ENCODE data around the gene ARMC9.

ARMC9 gene

GRCh38 chr2:231336700-231337099 lies 138.3 kb downstream of the ARMC9 start:
- Histone ChIP-seq H3K4me3 (replicated peaks; ENCODE audit: low read depth, low read length) (no peak overlapping the region), H3K36me3 (ENCODE audit: control insufficient read depth, insufficient read depth, low read length) (no peaks in the 10 kb centered on the region), H3K27me3 (replicated peaks; ENCODE audit: control insufficient read depth, insufficient read depth, low read length) (no peaks in the 10 kb centered on the region)
- TF ChIP-seq CTCF (IDR thresholded peaks at IDR 0.05; ENCODE audit: insufficient read depth, low read length, poor library complexity, severe bottlenecking): no peak
- no peak for DNase-seq (ENCODE audit: extremely low read depth, insufficient read length)

GRCh38 chr2:231337807-231338759 lies 139.7 kb downstream of the ARMC9 start:
- no peak overlapping the region for H3K4me3 ChIP-seq (replicated peaks; ENCODE audit: low read depth, low read length)
- DNase-seq (ENCODE audit: extremely low read depth, insufficient read length): no peak
- H3K36me3 ChIP-seq (ENCODE audit: control insufficient read depth, insufficient read depth, low read length): no peaks in the 10 kb centered on the region
- no peak for TF ChIP-seq CTCF (IDR thresholded peaks at IDR 0.05; ENCODE audit: insufficient read depth, low read length, poor library complexity, severe bottlenecking)
- H3K27me3 ChIP-seq (replicated peaks; ENCODE audit: control insufficient read depth, insufficient read depth, low read length): no peaks in the 10 kb centered on the region

- no peak for DNase-seq (ENCODE audit: extremely low read depth, insufficient read length)
- no peak for TF ChIP-seq CTCF (IDR thresholded peaks at IDR 0.05; ENCODE audit: insufficient read depth, low read length, poor library complexity, severe bottlenecking)
- H3K36me3 ChIP-seq (ENCODE audit: control insufficient read depth, insufficient read depth, low read length): no peaks in the 10 kb centered on the region
- no peak overlapping the region for H3K4me3 ChIP-seq (replicated peaks; ENCODE audit: low read depth, low read length)
- H3K27me3 ChIP-seq (replicated peaks; ENCODE audit: control insufficient read depth, insufficient read depth, low read length): no peaks in the 10 kb centered on the region
These were observed 140.9 kb downstream of the ARMC9 start for GRCh38 chr2:231339316-231339715.

GRCh38 chr2:231341100-231341499 lies 142.7 kb downstream of the ARMC9 start:
- no peaks in the 10 kb centered on the region for H3K36me3 ChIP-seq (ENCODE audit: control insufficient read depth, insufficient read depth, low read length)
- H3K4me3 ChIP-seq (replicated peaks; ENCODE audit: low read depth, low read length): no peak overlapping the region
- TF ChIP-seq CTCF (IDR thresholded peaks at IDR 0.05; ENCODE audit: insufficient read depth, low read length, poor library complexity, severe bottlenecking): no peak
- no peaks in the 10 kb centered on the region for H3K27me3 ChIP-seq (replicated peaks; ENCODE audit: control insufficient read depth, insufficient read depth, low read length)
- no peak for DNase-seq (ENCODE audit: extremely low read depth, insufficient read length)

GRCh38 chr2:231342061-231342711 lies 143.8 kb downstream of the ARMC9 start:
- H3K36me3 ChIP-seq (ENCODE audit: control insufficient read depth, insufficient read depth, low read length): no peaks in the 10 kb centered on the region
- TF ChIP-seq CTCF (IDR thresholded peaks at IDR 0.05; ENCODE audit: insufficient read depth, low read length, poor library complexity, severe bottlenecking): no peak
- no peak for DNase-seq (ENCODE audit: extremely low read depth, insufficient read length)
- no peak overlapping the region for H3K4me3 ChIP-seq (replicated peaks; ENCODE audit: low read depth, low read length)
- H3K27me3 ChIP-seq (replicated peaks; ENCODE audit: control insufficient read depth, insufficient read depth, low read length): no peaks in the 10 kb centered on the region

All from GM06990 (cell line).